DND-41 (cell line): Measurements from ENCODE around the gene SGCD.

ENCODE experiments used
- ATAC-seq: fragments of 200-7000 bp; cut with Tn5 transposase; 3 replicates; pipeline ENCODE4 v1.9.1; 2021; ENCODE audit warnings: low read depth; ENCODE audit not compliant: insufficient read depth
- DNase-seq: peaks from one replicate; pipeline ENCODE4 v3.0.0-alpha.2; 2020
- H2AFZ ChIP-seq: 2 replicates; pipeline ENCODE4 v1.6.0; 2012; ENCODE audit warnings: low read depth, low read length
- H3K27ac ChIP-seq: 2 replicates; pipeline ENCODE4 v1.5.1; 2012; ENCODE audit warnings: low read length, inconsistent platforms
- H3K27me3 ChIP-seq: fragments of 200-600 bp; sonication (generic); 2 replicates; pipeline ENCODE4 v1.6.0; 2012; ENCODE audit warnings: low read length, mild to moderate bottlenecking, inconsistent platforms; ENCODE audit not compliant: insufficient read depth, poor library complexity
- H3K36me3 ChIP-seq: 2 replicates; pipeline ENCODE4 v1.5.1; 2012; ENCODE audit warnings: low read length, inconsistent platforms; ENCODE audit not compliant: insufficient read depth
- H3K4me1 ChIP-seq: 2 replicates; pipeline ENCODE4 v1.5.1; 2012; ENCODE audit warnings: mild to moderate bottlenecking, low read length; ENCODE audit not compliant: insufficient read depth
- H3K4me2 ChIP-seq: 2 replicates; pipeline ENCODE4 v1.6.0; 2012; ENCODE audit warnings: mild to moderate bottlenecking, moderate library complexity, low read length, inconsistent platforms; ENCODE audit not compliant: insufficient read depth
- H3K4me3 ChIP-seq, 2 experiments: fragments of 200-600 bp in 1 of 2; shearing (Covaris generic) in 1 of 2; 2 replicates each; pipeline ENCODE4 v1.5.1; 2012 to 2016; ENCODE audit warnings: inconsistent platforms in 2 of 2, low read length in 2 of 2, mild to moderate bottlenecking in 2 of 2, low read depth in 1 of 2, moderate library complexity in 1 of 2
- H3K79me2 ChIP-seq: 2 replicates; pipeline ENCODE4 v1.6.0; 2012; ENCODE audit warnings: low read length, inconsistent platforms; ENCODE audit not compliant: insufficient read depth
- H3K9ac ChIP-seq: 2 replicates; pipeline ENCODE4 v1.6.0; 2012; ENCODE audit warnings: low read depth, mild to moderate bottlenecking, inconsistent platforms, low read length, moderate library complexity
- H3K9me3 ChIP-seq: 2 replicates; pipeline ENCODE4 v1.5.1; 2012; ENCODE audit warnings: low read length, moderate library complexity, mild to moderate bottlenecking, inconsistent platforms; ENCODE audit not compliant: insufficient read depth, severe bottlenecking
- H4K20me1 ChIP-seq: 2 replicates; pipeline ENCODE4 v1.6.0; 2012; ENCODE audit warnings: low read length; ENCODE audit not compliant: insufficient read depth
- EZH2 ChIP-seq: IDR thresholded peaks from 3 replicates; pipeline ENCODE4 v1.6.1; 2012; ENCODE audit warnings: borderline replicate concordance, low read depth, mild to moderate bottlenecking, moderate library complexity, low read length, inconsistent platforms; ENCODE audit not compliant: severe bottlenecking
- TF ChIP-seq, protein P1 (sequence below): IDR thresholded peaks from 2 replicates; pipeline ENCODE4 v1.5.1; 2012; ENCODE audit warnings: borderline replicate concordance, low read length, moderate library complexity, mild to moderate bottlenecking; ENCODE audit not compliant: poor library complexity, severe bottlenecking; ENCODE audit errors: extremely low read depth

The SGCD gene

GRCh38 chr5:156815988-156816599, 489.1 kb downstream of the SGCD start:
- peak; percentile 10 for DNase-seq
- Histone ChIP-seq H3K4me3 (no peak overlapping the region), H3K4me1 (no peaks in the 10 kb centered on the region), H3K27me3 (no peaks in the 10 kb centered on the region), H2AFZ (no peak overlapping the region), H4K20me1 (no peaks in the 10 kb centered on the region), H3K36me3 (no peaks in the 10 kb centered on the region), H3K9me3 (no peaks in the 10 kb centered on the region), H3K9ac (no peak overlapping the region), H3K27ac (no peak overlapping the region), H3K79me2 (no peaks in the 10 kb centered on the region), H3K4me2 (no peak overlapping the region)
- no peak for TF ChIP-seq EZH2
- TF ChIP-seq, protein P1, sequence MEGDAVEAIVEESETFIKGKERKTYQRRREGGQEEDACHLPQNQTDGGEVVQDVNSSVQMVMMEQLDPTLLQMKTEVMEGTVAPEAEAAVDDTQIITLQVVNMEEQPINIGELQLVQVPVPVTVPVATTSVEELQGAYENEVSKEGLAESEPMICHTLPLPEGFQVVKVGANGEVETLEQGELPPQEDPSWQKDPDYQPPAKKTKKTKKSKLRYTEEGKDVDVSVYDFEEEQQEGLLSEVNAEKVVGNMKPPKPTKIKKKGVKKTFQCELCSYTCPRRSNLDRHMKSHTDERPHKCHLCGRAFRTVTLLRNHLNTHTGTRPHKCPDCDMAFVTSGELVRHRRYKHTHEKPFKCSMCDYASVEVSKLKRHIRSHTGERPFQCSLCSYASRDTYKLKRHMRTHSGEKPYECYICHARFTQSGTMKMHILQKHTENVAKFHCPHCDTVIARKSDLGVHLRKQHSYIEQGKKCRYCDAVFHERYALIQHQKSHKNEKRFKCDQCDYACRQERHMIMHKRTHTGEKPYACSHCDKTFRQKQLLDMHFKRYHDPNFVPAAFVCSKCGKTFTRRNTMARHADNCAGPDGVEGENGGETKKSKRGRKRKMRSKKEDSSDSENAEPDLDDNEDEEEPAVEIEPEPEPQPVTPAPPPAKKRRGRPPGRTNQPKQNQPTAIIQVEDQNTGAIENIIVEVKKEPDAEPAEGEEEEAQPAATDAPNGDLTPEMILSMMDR, result peak; percentile 56
- no peak for ATAC-seq
